ENCODE results near the gene IRF4.

Gene IRF4

DNA sequence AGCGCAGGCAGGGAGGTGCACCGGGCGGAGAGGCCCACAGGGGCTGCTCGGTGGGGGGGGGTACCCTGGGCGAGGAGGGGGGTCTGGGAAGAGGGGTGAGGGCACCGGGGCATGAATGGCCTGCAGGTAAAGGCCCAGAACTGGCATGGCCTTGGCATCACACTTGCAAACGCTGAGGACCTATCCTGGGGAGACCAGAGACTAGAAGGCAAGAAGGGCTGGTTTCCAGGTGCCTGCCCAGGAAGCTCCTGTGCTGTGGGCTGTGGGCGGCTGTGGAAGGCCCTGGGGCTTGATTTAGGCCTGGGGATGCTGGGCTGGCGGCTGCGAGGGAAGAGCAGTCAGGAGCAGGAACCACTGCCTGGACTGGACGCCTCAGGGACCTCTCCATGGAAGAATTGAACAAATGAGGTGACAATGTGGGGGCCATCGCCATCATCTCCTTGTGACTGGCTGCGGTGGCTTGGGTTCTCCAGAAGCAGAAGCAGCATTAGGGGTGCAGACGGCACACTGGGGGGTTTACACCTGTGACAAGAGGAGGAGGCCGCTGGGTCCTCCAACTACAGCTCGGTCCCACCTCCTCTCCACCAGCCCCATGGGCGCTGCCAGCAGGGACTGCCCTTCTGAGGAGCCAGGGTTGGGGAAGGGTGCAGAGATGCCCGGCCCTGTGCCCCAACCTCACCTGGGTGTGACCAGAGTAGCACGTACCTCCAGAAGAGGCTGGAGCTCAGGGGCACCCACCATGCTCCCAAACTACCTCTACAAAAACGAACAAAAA lies 32.1 kb upstream of the IRF4 start:
- DNase-seq (ENCODE audit: extremely low read depth, low read depth), result no peak
- TF ChIP-seq, protein P1, sequence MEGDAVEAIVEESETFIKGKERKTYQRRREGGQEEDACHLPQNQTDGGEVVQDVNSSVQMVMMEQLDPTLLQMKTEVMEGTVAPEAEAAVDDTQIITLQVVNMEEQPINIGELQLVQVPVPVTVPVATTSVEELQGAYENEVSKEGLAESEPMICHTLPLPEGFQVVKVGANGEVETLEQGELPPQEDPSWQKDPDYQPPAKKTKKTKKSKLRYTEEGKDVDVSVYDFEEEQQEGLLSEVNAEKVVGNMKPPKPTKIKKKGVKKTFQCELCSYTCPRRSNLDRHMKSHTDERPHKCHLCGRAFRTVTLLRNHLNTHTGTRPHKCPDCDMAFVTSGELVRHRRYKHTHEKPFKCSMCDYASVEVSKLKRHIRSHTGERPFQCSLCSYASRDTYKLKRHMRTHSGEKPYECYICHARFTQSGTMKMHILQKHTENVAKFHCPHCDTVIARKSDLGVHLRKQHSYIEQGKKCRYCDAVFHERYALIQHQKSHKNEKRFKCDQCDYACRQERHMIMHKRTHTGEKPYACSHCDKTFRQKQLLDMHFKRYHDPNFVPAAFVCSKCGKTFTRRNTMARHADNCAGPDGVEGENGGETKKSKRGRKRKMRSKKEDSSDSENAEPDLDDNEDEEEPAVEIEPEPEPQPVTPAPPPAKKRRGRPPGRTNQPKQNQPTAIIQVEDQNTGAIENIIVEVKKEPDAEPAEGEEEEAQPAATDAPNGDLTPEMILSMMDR (IDR thresholded peaks at IDR 0.05; ENCODE audit: low read depth, low read length), result no peak

DNA sequence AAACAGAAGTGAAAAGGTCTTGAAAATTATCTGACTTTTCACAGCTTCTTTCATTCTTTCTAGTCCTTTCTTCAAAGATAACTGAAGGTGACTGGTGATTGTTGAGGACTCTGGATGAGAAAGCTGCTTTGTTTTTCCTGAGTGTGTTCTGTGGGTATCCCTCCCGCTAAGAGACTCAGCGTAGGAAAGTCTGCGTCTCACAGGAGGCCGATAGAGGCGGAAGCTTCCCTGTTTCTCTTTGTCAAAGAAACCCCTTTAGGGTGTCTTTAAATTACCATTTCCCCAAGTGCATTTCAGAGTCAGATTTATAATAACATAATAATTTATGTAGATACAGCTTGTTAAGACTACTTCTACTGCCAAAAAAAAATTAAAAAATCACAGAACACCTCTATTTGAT lies 31.2 kb upstream of the IRF4 start:
- DNase-seq (ENCODE audit: extremely low read depth, low read depth), result no peak
- TF ChIP-seq, protein P1 (IDR thresholded peaks at IDR 0.05; ENCODE audit: low read depth, low read length), result no peak

DNA sequence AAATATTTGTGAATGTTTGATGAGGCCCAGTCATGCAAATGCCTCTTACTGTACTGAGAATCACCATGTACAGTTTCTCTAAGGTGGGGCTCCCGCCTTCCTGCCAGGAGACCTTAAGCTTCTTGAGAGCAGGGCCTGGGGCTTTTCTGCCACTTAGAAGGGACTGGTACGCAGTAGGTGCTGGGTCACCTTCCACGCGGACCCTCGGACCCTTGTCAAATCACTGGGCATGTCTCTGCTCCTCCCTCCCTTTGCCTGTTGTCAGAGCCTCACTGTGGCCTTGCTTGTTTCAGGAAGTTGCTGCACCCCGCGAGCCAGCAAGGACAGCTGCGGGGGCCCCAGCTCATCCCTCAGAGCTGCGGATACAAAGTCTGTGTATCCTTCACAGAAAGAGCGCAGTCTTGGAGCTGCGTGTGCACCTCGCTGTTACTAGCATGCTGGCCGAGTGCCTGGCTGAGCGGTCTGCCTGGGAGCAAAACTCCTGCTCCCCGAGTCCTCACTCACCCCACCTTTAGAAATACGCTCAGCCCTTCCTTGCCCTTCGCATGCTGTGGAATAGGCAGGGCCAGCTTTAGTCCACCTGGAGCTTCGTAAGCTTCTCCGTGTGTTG lies 30.7 kb upstream of the IRF4 start:
- DNase-seq (ENCODE audit: extremely low read depth, low read depth), result no peak
- TF ChIP-seq, protein P1 (IDR thresholded peaks at IDR 0.05; ENCODE audit: low read depth, low read length), result no peak

DNA sequence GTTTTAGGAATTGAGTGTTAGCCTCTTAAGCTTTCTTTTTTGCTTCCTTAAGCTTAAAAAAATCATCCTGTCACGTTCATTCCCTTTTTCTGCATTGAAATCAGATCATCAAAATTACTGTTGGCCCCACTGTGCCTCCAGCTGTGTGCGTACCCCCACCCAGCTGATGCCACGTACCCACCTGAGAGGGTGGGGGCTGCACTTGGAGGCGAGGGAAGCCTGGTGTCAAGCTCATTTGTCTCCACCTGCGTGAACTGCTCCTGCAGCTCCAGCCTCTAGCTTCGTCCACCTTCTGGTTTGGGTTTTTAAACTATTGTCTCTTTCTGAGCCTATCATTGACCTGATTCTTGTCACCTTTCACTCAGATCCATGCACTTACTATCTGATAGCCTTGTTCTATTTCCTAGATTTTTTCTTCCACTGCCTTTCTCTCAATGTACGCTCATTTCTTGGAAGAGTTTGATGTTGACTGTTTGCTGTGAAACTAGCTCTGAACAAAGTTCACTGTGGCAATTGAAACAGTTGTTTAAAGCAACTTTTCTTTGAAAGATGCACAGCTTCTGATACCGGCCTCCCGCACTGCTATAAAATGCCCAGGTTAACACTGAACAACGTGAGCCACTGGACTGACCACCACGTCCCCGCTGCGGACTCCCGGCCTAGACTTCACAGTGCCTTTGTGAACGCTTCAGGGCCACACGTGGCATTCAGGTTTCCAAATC lies 30.0 kb upstream of the IRF4 start:
- TF ChIP-seq, protein P1 (IDR thresholded peaks at IDR 0.05; ENCODE audit: low read depth, low read length), result no peak
- no peak for DNase-seq (ENCODE audit: extremely low read depth, low read depth)

DNA sequence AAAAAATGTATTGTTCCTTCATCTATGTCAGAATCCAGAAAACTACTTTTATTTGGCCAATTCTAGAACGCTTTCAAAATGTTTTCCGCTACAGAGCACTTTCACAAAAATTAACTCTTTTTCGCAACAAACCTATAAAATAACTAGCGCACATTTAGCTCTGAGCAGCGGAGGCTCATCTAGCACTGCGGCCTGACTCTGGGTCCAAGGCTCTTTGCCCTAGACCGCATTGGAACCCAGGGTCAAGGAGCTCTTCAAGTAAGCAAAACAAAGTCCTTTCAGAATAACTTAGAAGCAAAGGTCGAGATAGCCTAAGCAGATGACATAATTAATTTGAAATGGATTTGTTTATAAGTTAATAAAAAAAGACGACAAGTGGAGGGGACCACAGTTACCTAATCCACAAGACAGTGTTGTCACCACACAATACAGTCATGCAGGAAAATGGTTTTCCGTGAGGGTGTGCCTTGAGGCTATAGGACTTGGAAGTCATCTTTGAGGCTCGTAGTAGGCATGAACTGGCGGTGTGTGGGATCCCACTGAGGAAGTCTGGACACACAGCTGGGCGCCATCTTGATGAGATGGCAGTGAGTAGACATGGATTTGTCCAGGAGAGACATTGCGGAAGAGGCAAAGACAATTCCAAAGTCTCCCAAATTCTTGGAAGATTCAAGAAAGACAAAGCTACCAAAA lies 29.2 kb upstream of the IRF4 start:
- no peak for DNase-seq (ENCODE audit: extremely low read depth, low read depth)
- TF ChIP-seq, protein P1 (IDR thresholded peaks at IDR 0.05; ENCODE audit: low read depth, low read length), result no peak

DNA sequence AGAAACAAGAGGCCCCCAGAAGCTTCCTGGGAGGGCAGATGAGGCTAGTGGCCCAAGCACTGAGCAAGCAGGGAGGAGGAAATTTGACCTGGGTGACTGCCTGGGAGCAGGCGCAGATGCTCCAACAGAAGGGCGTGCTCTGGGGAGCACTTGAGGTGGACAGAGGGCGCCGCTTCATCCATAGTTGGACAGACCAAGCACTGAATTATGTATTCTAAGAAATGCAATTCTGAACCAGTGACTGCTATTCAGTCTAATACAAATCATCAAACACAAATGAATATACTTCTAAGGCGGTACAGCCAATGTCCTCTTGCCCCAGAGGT lies 28.7 kb upstream of the IRF4 start:
- no peak for DNase-seq (ENCODE audit: extremely low read depth, low read depth)
- TF ChIP-seq, protein P1 (IDR thresholded peaks at IDR 0.05; ENCODE audit: low read depth, low read length), result no peak
